GM12874 (cell line): Measurements from ENCODE around the gene SH2D4B.

ENCODE experiments used
- CTCF ChIP-seq: IDR thresholded peaks from 2 replicates; pipeline ENCODE4 v1.5.1; 2011; ENCODE audit warnings: low read depth, mild to moderate bottlenecking, control low read depth, low read length, moderate library complexity; ENCODE audit not compliant: insufficient read depth

Gene SH2D4B

DNA sequence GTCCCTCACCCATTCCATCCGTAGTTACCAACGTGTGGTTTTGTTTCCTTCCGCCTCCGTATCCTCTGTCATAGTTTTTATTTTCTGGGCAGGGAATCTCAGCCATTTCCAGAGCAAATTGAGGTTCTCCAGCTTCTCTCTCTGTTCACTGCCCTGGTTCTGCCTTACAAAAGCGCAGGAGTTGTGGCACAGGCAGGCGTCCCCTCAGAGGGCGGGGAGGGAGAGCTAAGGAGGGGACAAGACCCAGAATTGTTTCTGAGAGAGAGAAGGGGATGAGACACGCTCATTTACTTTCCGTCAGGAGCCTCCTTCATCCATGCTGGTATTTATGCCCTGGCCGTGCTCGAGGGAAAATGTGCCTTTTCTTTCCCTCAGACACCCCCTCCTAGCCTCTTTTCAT, 71.0 kb downstream of the SH2D4B start:
- TF ChIP-seq CTCF, result no peak

GRCh38 chr10:80609331-80609730, 71.6 kb downstream of the SH2D4B start:
- TF ChIP-seq CTCF, result no peak

GRCh38 chr10:80611481-80612185, 73.9 kb downstream of the SH2D4B start:
- TF ChIP-seq CTCF, result no peak

- no peak for TF ChIP-seq CTCF
Measured at GRCh38 chr10:80612261-80612660, 74.6 kb downstream of the SH2D4B start.

DNA sequence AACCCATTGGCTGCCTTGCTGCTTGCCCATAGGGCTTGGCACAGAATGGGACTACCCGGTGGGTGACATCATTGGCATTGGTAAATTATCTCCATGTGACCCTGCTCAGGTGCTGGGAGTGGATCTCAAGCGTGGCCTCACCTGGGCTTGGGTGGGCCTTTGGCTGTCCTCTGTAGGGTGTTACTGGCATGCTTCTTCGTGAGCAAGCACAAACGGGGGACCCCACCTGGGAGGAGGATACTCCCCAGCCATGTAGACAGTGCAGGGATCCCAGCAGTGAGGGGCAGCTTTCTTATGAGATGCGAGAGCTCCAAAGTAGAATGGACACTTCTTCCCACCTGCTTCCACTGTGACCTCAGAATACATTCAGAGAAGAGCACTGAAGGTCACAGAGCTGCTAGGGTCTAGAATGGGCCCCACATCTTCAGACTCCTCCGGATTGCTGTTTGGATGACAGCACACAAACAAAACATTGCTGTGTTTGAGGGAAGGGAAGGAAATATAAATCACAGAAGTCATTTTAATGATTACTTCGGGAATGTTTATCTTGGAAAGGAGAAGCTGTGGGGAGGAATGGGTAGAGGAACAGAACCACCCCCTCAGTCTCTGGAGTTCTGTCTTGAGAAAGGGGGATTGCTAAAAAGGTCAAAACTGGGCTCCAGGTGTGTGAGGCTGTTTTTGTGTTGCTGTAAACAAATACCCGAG, 75.9 kb downstream of the SH2D4B start:
- TF ChIP-seq CTCF, result no peak

DNA sequence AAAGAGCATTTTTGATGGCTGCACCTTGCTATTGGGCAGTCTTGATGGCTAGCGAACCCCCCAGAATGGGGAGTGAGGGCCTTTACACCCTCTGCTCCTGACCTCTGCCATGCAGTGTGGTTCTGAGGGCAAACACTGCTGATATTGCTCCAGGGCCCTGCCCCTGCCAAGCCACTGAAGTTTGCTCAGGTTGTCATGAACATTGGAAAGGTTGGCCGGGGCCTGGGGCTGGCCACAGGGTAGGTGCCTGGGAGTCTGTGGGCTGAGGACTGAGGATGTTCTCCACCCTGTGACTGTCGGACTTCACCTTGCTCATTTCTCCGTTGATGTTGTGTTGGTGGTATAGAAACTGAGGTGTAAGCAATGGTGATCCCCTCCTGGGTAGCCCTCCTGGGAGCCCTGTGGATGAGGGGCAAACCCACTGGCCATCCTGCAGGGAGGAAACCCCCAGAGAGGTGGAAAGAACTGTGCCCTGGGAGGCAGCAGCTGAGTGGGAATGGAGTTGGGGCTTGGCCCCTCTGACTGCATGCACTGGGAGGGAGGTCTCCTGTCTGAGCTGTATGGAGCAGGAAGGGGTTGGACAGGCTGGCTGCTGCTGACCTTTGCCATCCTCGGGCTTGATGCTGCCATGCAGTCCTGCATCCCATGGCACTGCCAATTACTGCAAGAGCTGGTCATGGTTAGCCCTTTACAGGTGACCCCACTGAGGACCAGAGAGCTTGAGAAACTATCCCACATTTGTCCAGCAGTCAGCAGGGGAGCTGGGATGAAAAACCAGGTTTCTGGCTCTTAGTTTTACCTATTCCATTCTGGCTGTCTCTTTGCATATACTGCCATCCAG, 77.1 kb downstream of the SH2D4B start:
- no peak for TF ChIP-seq CTCF

GRCh38 chr10:80617807-80618206, 80.1 kb downstream of the SH2D4B start:
- TF ChIP-seq CTCF, result no peak
